Suprapubic skin (tissue), 4 donors: ENCODE results near the gene STX8.

Experiments used
- CTCF ChIP-seq, 2 donors: fragments of 200-600 bp in 1 of 2; fragments of 450-650 bp in 1 of 2; sonication (generic) in 1 of 2; IDR thresholded peaks; one replicate each; pipeline ENCODE4 v1.5.1; 2016 to 2019; ENCODE audit warnings: antibody characterized with exemption in 2 of 2, mild to moderate bottlenecking in 1 of 2, moderate library complexity in 1 of 2
- POLR2A ChIP-seq, 2 donors: fragments of 450-650 bp; IDR thresholded peaks; one replicate each; pipeline ENCODE4 v1.6.1; 2017; ENCODE audit warnings: antibody characterized with exemption in 2 of 2, mild to moderate bottlenecking in 2 of 2, moderate library complexity in 2 of 2
- POLR2AphosphoS5 ChIP-seq, 3 donors: sonication (generic); formaldehyde crosslinking; IDR thresholded peaks; one replicate each; pipeline ENCODE4 v1.6.1; 2017; ENCODE audit warnings: antibody characterized with exemption in 3 of 3

DNA sequence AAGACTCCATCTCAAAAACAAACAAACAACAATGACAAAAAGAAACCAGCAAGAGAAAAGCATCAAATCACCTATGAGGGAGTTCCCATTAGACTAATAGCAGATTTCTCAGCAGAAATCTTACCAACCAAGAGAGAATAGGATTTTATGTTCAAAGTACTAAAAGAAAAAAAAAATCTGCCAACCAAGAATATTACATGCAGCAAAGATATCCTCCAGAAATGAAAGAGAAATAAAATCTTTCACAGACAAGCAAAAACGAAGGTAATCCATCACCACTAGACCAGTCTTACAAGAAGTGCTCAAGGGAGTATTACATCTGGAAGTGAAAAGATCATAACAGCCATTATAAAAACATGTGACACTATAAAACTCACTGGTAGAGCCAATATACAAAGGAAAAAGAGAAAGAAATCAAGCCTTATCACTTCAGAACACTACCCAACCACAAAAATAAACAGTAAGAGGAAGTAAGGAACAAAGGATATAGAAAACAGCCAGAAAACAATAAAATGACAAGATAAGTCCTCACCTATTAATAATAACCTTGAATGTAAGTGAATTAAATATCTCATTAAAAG lies 66.3 kb downstream of the STX8 start:
- no peak for TF ChIP-seq POLR2AphosphoS5 (IDR thresholded peaks at IDR 0.05)
- TF ChIP-seq POLR2A (IDR thresholded peaks at IDR 0.05), result no peak
- no peak for TF ChIP-seq CTCF (IDR thresholded peaks at IDR 0.05)
